ENCODE measurements around the gene LNP1. TPM values are rescaled to one million over a fixed set of nuclear protein-coding genes. Genes with fewer than 3 reads are reported as not detected.

The LNP1 gene
- total and polyA plus RNA-seq, 2 experiments from 2014 or later = 1.2 to 2.9 TPM

DNA sequence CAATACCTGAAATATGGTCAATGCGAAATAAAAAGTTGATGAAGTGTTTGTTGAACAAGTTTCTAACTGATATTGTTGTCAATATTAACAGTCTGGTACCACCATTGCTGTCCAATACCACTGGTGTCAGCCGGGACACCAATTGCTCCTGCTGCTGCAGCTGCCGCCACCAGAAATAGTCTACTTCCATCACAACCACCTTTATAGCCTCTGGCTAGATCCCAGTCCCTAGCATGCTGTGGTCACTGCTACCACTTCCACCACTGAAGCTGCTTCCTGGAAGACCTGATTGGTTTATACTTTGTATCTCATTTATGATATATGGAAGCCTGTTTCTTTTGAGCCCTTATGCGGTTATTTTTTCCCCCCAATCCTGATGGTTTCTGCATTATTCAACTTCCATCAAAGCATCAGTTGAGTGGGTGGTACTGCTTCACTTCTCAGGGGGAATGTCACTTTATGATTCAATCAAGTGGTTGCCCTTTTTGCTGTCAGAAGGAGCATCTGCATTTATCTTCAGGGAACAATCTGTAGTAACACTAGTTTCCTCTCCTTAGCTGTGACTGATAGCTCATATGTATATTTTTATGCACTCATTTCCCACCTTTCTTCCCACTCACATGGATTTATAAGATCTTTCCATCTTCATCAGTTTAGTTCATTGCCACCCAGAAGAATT is 11.7 kb downstream of the LNP1 start:
- H2AFZ ChIP-seq = no peak overlapping the region
- H3K36me3 ChIP-seq (ENCODE audit: low read depth) = no peaks in the 10 kb centered on the region
- in situ Hi-C loops (cut with MboI) = no loop called here
- no peak overlapping the region for H3K9ac ChIP-seq
- no peak for DNase-seq
- no peaks in the 10 kb centered on the region for H3K9me2 ChIP-seq (ENCODE audit: insufficient read depth)
- H3K79me2 ChIP-seq (ENCODE audit: insufficient read depth) = peaks cover 2% of the 10 kb centered on the region; the same call in 1 of the 2 replicates
- H3F3A ChIP-seq (ENCODE audit: insufficient read depth) = no peaks in the 10 kb centered on the region
- no peaks in the 10 kb centered on the region for H3K4me1 ChIP-seq (ENCODE audit: insufficient read depth)
- H3K27me3 ChIP-seq (replicated peaks; ENCODE audit: insufficient read depth) = no peaks in the 10 kb centered on the region
- H3K4me3 ChIP-seq = no peak overlapping the region
- no peak overlapping the region for H3K27ac ChIP-seq
- no peaks in the 10 kb centered on the region for H4K20me1 ChIP-seq (ENCODE audit: insufficient read depth)
- TF ChIP-seq EZH2 (IDR thresholded peaks at IDR 0.05; ENCODE audit: insufficient read depth, poor library complexity, severe bottlenecking) (no peak), EZH2phosphoT487 (IDR thresholded peaks at IDR 0.05; ENCODE audit: insufficient read depth, low read depth) (no peak)
- no peaks in the 10 kb centered on the region for H3K9me3 ChIP-seq (ENCODE audit: low read depth)
- 96 to 98% methylated on average over 4 of the region's 4 CpGs for WGBS, 2 experiments (ENCODE audit: low coverage in 1 of 2, low lambda C conversion rate in 2 of 2, missing lambda C conversion rate in 2 of 2)
- no peak overlapping the region for H3K4me2 ChIP-seq (ENCODE audit: unreplicated experiment)

- no peak overlapping the region for H3K9ac ChIP-seq
- H3K27ac ChIP-seq = no peak overlapping the region
- no peaks in the 10 kb centered on the region for H4K20me1 ChIP-seq (ENCODE audit: insufficient read depth)
- no peak overlapping the region for H3K4me2 ChIP-seq (ENCODE audit: unreplicated experiment)
- H3K79me2 ChIP-seq (ENCODE audit: insufficient read depth) = no peaks in the 10 kb centered on the region
- in situ Hi-C loops (cut with MboI) = no loop called here
- H3F3A ChIP-seq (ENCODE audit: insufficient read depth) = no peaks in the 10 kb centered on the region
- no peaks in the 10 kb centered on the region for H3K4me1 ChIP-seq (ENCODE audit: insufficient read depth)
- no peak overlapping the region for H2AFZ ChIP-seq
- H3K9me2 ChIP-seq (ENCODE audit: insufficient read depth) = no peaks in the 10 kb centered on the region
- DNase-seq = no peak
- H3K36me3 ChIP-seq (ENCODE audit: low read depth) = no peaks in the 10 kb centered on the region
- H3K4me3 ChIP-seq = no peak overlapping the region
- H3K9me3 ChIP-seq (ENCODE audit: low read depth) = no peaks in the 10 kb centered on the region
- WGBS, 2 experiments (ENCODE audit: low coverage in 1 of 2, low lambda C conversion rate in 2 of 2, missing lambda C conversion rate in 2 of 2) = 92 to 94% methylated on average over 2 of the region's 2 CpGs
- H3K27me3 ChIP-seq (replicated peaks; ENCODE audit: insufficient read depth) = no peaks in the 10 kb centered on the region
- TF ChIP-seq EZH2phosphoT487 (IDR thresholded peaks at IDR 0.05; ENCODE audit: insufficient read depth, low read depth) (no peak), EZH2 (IDR thresholded peaks at IDR 0.05; ENCODE audit: insufficient read depth, poor library complexity, severe bottlenecking) (no peak)
These were observed 12.3 kb downstream of the LNP1 start for GRCh38 chr3:100413613-100414012.

DNA sequence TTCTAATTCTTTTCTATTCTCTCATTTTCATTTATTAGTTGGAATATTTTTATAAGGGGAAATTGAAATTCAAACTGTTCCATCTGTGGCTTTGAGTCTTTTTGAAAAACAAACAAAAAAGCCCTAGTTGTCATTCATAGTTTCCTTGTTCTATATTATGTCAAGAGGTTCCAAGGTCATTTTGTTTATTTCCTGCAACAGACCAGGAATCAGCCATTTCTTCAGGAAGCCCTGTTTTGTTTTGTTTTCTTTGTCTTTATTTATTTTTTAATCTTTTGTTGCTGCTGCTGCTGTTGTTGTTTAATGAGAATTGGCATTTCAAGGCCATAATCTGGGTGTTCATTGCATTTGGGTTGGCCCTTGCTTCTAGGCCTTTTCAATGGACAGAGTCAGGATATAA is 14.8 kb downstream of the LNP1 start:
- H3K4me2 ChIP-seq (ENCODE audit: unreplicated experiment) = no peak overlapping the region
- in situ Hi-C loops (cut with MboI) = no loop called here

GRCh38 chr3:100416863-100417262 is 15.5 kb downstream of the LNP1 start:
- TF ChIP-seq EZH2 (IDR thresholded peaks at IDR 0.05; ENCODE audit: insufficient read depth, poor library complexity, severe bottlenecking) = no peak
- TF ChIP-seq EZH2phosphoT487 (IDR thresholded peaks at IDR 0.05; ENCODE audit: insufficient read depth, low read depth) = no peak
- H3K4me2 ChIP-seq (ENCODE audit: unreplicated experiment) = no peak overlapping the region
- no peaks in the 10 kb centered on the region for H3K27me3 ChIP-seq (replicated peaks; ENCODE audit: insufficient read depth)
- H3K4me3 ChIP-seq = no peak overlapping the region
- no peaks in the 10 kb centered on the region for H3F3A ChIP-seq (ENCODE audit: insufficient read depth)
- no peak for DNase-seq
- in situ Hi-C loops (cut with MboI) = no loop called here
- no peak overlapping the region for H3K27ac ChIP-seq
- no peaks in the 10 kb centered on the region for H3K9me3 ChIP-seq (ENCODE audit: low read depth)
- WGBS, 2 experiments (ENCODE audit: low coverage in 1 of 2, low lambda C conversion rate in 2 of 2, missing lambda C conversion rate in 2 of 2) = 43 to 49% methylated on average over 1 of the region's 1 CpG
- no peaks in the 10 kb centered on the region for H3K9me2 ChIP-seq (ENCODE audit: insufficient read depth)
- H3K79me2 ChIP-seq (ENCODE audit: insufficient read depth) = no peaks in the 10 kb centered on the region
- H3K4me1 ChIP-seq (ENCODE audit: insufficient read depth) = no peaks in the 10 kb centered on the region
- no peaks in the 10 kb centered on the region for H3K36me3 ChIP-seq (ENCODE audit: low read depth)
- H4K20me1 ChIP-seq (ENCODE audit: insufficient read depth) = no peaks in the 10 kb centered on the region
- no peak overlapping the region for H3K9ac ChIP-seq
- no peak overlapping the region for H2AFZ ChIP-seq

More for the DNA sequence above, 14.8 kb downstream of the LNP1 start:
- Histone ChIP-seq H4K20me1 (ENCODE audit: insufficient read depth) (no peaks in the 10 kb centered on the region), H3K4me1 (ENCODE audit: insufficient read depth) (no peaks in the 10 kb centered on the region), H3K9me2 (ENCODE audit: insufficient read depth) (no peaks in the 10 kb centered on the region), H3K27me3 (replicated peaks; ENCODE audit: insufficient read depth) (no peaks in the 10 kb centered on the region), H3K27ac (no peak overlapping the region), H3F3A (ENCODE audit: insufficient read depth) (no peaks in the 10 kb centered on the region), H3K36me3 (ENCODE audit: low read depth) (no peaks in the 10 kb centered on the region), H3K9me3 (ENCODE audit: low read depth) (no peaks in the 10 kb centered on the region), H2AFZ (no peak overlapping the region), H3K9ac (no peak overlapping the region), H3K4me3 (no peak overlapping the region), H3K79me2 (ENCODE audit: insufficient read depth) (no peaks in the 10 kb centered on the region)
- no peak for DNase-seq
- TF ChIP-seq EZH2 (IDR thresholded peaks at IDR 0.05; ENCODE audit: insufficient read depth, poor library complexity, severe bottlenecking) (no peak), EZH2phosphoT487 (IDR thresholded peaks at IDR 0.05; ENCODE audit: insufficient read depth, low read depth) (no peak)

GRCh38 chr3:100419406-100419805 is 18.1 kb downstream of the LNP1 start:
- no peaks in the 10 kb centered on the region for H3K9me3 ChIP-seq (ENCODE audit: low read depth)
- H3K4me2 ChIP-seq (ENCODE audit: unreplicated experiment) = no peak overlapping the region
- no peak for TF ChIP-seq EZH2 (IDR thresholded peaks at IDR 0.05; ENCODE audit: insufficient read depth, poor library complexity, severe bottlenecking)
- no peak for TF ChIP-seq EZH2phosphoT487 (IDR thresholded peaks at IDR 0.05; ENCODE audit: insufficient read depth, low read depth)
- H4K20me1 ChIP-seq (ENCODE audit: insufficient read depth) = no peaks in the 10 kb centered on the region
- H3K27ac ChIP-seq = no peak overlapping the region
- no peak overlapping the region for H3K9ac ChIP-seq
- H3K79me2 ChIP-seq (ENCODE audit: insufficient read depth) = no peaks in the 10 kb centered on the region
- no peaks in the 10 kb centered on the region for H3F3A ChIP-seq (ENCODE audit: insufficient read depth)
- no peak for DNase-seq
- 87 to 88% methylated on average over 1 of the region's 1 CpG for WGBS, 2 experiments (ENCODE audit: low coverage in 1 of 2, low lambda C conversion rate in 2 of 2, missing lambda C conversion rate in 2 of 2)
- H3K4me1 ChIP-seq (ENCODE audit: insufficient read depth) = no peaks in the 10 kb centered on the region
- in situ Hi-C loops (cut with MboI) = no loop called here
- H3K9me2 ChIP-seq (ENCODE audit: insufficient read depth) = no peaks in the 10 kb centered on the region
- no peaks in the 10 kb centered on the region for H3K27me3 ChIP-seq (replicated peaks; ENCODE audit: insufficient read depth)
- H3K36me3 ChIP-seq (ENCODE audit: low read depth) = no peaks in the 10 kb centered on the region
- H3K4me3 ChIP-seq = no peak overlapping the region
- H2AFZ ChIP-seq = no peak overlapping the region

Measured in GM23248 (cell line).